Measurements from ENCODE around the gene TAS1R2.

TAS1R2 gene

DNA sequence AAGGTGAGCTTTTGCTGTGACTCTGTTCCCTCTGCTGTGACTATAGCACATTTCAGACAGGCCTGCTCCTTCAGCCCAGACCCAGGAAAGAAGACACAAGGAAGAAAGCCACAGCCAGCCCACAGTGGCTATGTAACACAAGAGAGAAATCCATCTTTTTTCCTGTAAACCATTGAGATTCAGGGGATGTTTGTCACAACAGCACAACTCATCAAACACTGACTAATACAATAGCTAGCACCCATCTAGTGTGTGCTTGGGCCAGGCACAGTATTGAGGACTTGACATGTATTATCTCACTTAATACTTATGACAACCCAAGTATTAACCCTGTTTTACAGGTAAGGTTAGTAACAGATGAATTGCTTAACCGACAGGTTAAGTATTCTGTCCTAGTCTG is 29.8 kb downstream of the TAS1R2 start:
- Mint-ChIP-seq H3K27ac (no peak overlapping the region), H3K4me1 (no peaks in the 10 kb centered on the region), H3K9me3 (peaks cover 11% of the 10 kb centered on the region), H3K27me3 (peaks cover 10% of the 10 kb centered on the region), H3K36me3 (no peaks in the 10 kb centered on the region), H3K4me3 (no peak overlapping the region)
- no peak for ATAC-seq

GRCh38 chr1:18828224-18828623 is 31.2 kb downstream of the TAS1R2 start:
- ATAC-seq: no peak

DNA sequence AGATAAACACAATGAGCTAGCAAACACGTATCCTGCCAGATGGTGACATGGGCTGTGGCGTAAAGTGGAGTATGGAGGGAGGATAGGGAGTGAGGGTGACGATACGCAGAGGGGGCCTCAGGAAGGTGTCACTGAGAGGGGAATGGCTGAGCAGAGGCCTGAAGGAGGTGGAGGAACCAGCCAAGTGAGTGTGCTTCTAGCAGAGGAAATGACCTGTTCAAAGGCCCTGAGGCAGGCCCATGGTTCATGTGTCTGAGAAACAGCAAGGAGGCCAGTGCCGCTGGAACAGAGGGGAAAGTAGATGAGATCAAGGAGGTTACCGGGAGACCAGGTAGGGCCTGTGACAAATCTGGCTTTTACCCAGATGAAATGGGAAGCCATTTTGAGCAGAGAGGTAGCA is 36.0 kb downstream of the TAS1R2 start:
- ATAC-seq: no peak
- no peaks in the 10 kb centered on the region for H3K36me3 Mint-ChIP-seq
- no peak overlapping the region for H3K4me3 Mint-ChIP-seq
- peaks cover 46% of the 10 kb centered on the region for H3K27me3 Mint-ChIP-seq
- H3K27ac Mint-ChIP-seq: no peak overlapping the region
- H3K9me3 Mint-ChIP-seq: peaks cover 16% of the 10 kb centered on the region
- H3K4me1 Mint-ChIP-seq: no peaks in the 10 kb centered on the region

More at GRCh38 chr1:18828224-18828623, 31.2 kb downstream of the TAS1R2 start:
- Mint-ChIP-seq H3K27me3 (peaks cover 17% of the 10 kb centered on the region), H3K4me1 (no peaks in the 10 kb centered on the region), H3K9me3 (peaks cover 15% of the 10 kb centered on the region), H3K4me3 (no peak overlapping the region), H3K36me3 (no peaks in the 10 kb centered on the region), H3K27ac (no peak overlapping the region)

DNA sequence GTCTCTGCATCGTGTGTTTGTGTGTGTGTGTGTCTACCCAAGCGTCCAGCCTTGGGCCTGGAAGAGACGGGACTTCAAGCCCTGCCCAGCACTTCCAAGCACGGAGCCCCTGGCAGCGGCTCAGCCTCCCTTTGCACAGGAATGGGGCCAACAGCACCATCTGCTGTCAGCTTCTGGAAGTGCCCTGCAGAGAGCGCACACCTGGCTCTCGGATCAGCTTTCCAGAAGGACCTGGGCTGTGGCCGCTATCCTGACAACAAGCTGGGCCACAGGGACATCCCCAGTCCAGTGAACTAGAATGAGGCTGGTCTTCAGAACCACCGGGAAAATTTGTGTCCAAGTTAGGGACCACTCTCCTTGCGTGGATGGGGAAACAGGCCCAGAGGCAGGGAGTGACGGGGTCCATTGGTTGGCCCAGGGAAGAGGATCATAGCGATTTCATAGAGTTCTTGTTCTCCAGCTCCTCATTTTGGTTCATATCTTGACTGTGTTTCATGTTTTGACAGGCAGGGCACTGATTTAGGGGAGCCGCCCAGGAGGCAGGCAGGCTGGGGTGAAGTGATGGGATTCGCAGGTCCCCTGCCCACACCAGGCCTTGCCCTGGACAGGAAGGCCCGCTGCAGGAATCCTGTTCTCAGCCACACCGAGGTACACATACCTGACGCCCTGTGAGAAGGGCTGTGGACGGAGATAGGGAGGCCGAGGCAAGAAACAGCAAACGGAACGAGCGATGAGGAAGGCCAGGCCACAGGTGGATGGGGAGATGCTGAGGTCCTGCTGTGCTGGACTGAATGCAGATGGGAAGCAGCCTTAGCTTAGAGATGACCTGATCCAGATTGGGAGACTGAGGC is 38.4 kb downstream of the TAS1R2 start:
- ATAC-seq: no peak
- Mint-ChIP-seq H3K4me1 (no peaks in the 10 kb centered on the region), H3K27ac (no peak overlapping the region), H3K36me3 (no peaks in the 10 kb centered on the region), H3K4me3 (no peak overlapping the region), H3K9me3 (peaks cover 14% of the 10 kb centered on the region), H3K27me3 (peaks cover 60% of the 10 kb centered on the region)

DNA sequence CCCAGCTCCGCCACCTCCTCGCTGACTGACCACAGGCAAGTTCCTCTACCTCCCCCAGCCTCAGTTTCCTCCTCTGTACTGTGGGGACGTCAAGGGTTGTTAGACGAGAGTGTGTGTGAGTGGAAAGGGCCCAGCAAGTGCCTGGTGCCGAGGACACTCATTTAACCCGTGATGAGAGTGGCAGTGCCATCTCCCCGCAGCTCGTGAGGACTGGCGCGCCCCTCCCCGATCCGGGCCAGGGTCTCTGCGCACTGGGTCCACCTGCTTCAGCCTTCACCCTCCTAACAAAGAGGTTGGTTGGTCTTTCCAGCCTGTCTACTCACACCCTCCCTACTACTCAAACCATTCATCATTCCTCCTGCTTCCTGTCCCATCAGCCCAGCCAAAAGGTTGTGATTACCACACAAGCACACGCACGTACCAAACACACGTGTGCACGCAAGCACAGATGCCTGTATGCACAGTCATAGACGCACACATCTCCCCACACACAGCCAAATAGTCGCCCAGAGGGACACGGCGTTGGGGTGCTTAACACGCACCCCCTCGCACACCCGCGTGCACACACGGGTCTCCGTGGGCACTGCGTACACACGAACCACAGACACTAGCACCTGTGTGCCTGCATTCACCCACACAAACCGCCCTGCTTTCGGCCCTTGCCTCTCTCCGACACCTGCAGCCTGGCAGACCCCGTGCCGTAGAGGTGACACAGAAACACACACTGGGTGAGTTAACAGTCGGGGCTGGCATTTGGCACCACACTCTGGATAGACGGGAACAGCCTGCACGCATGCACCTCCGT is 39.3 kb downstream of the TAS1R2 start:
- Mint-ChIP-seq H3K4me1 (no peaks in the 10 kb centered on the region), H3K27ac (no peak overlapping the region), H3K27me3 (peaks cover 58% of the 10 kb centered on the region), H3K9me3 (peaks cover 8% of the 10 kb centered on the region), H3K4me3 (no peak overlapping the region), H3K36me3 (no peaks in the 10 kb centered on the region)
- no peak for ATAC-seq

DNA sequence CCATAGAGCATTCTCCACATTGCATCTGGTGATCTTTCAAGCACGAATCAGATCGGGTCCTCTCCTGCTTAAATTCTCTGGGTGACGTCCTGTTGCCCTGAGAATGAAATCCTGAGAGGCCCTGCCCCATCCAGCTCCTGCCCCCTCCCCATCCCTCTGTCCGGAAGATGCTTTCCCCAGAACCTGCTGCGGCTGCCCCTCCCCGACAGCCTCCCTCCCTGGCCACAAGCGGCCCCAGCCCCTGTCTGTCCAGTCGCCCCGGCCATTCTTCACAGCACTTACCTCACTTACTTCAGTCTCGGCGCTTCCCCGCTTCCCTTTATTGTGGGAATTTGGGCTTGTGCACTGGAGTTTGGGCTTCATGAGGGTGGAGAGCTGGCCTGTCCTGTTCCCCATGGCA is 40.3 kb downstream of the TAS1R2 start:
- H3K4me1 Mint-ChIP-seq: no peaks in the 10 kb centered on the region
- no peak overlapping the region for H3K4me3 Mint-ChIP-seq
- peaks cover 58% of the 10 kb centered on the region for H3K27me3 Mint-ChIP-seq

GRCh38 chr1:18817795-18818435 is 41.5 kb downstream of the TAS1R2 start:
- no peak overlapping the region for H3K27ac Mint-ChIP-seq
- H3K9me3 Mint-ChIP-seq: no peaks in the 10 kb centered on the region
- H3K4me1 Mint-ChIP-seq: no peaks in the 10 kb centered on the region
- H3K27me3 Mint-ChIP-seq: peaks cover 50% of the 10 kb centered on the region
- no peak overlapping the region for H3K4me3 Mint-ChIP-seq
- no peaks in the 10 kb centered on the region for H3K36me3 Mint-ChIP-seq
- ATAC-seq: no peak

More for the DNA sequence above, 40.3 kb downstream of the TAS1R2 start:
- H3K27ac Mint-ChIP-seq: no peak overlapping the region
- no peaks in the 10 kb centered on the region for H3K36me3 Mint-ChIP-seq
- H3K9me3 Mint-ChIP-seq: peaks cover 5% of the 10 kb centered on the region
- no peak for ATAC-seq

GRCh38 chr1:18817316-18817715 is 42.1 kb downstream of the TAS1R2 start:
- no peaks in the 10 kb centered on the region for H3K4me1 Mint-ChIP-seq
- no peaks in the 10 kb centered on the region for H3K36me3 Mint-ChIP-seq
- no peak overlapping the region for H3K4me3 Mint-ChIP-seq
- H3K27ac Mint-ChIP-seq: no peak overlapping the region
- peaks cover 56% of the 10 kb centered on the region for H3K27me3 Mint-ChIP-seq
- no peaks in the 10 kb centered on the region for H3K9me3 Mint-ChIP-seq
- ATAC-seq: no peak

GRCh38 chr1:18816808-18817207 is 42.7 kb downstream of the TAS1R2 start:
- Mint-ChIP-seq H3K36me3 (no peaks in the 10 kb centered on the region), H3K4me3 (no peak overlapping the region), H3K9me3 (no peaks in the 10 kb centered on the region), H3K27ac (no peak overlapping the region), H3K27me3 (peaks cover 61% of the 10 kb centered on the region), H3K4me1 (no peaks in the 10 kb centered on the region)
- ATAC-seq: no peak

- Mint-ChIP-seq H3K9me3 (no peaks in the 10 kb centered on the region), H3K27ac (no peak overlapping the region), H3K36me3 (no peaks in the 10 kb centered on the region), H3K4me3 (no peak overlapping the region), H3K4me1 (no peaks in the 10 kb centered on the region), H3K27me3 (peaks cover 65% of the 10 kb centered on the region)
- no peak for ATAC-seq
These were observed 44.5 kb downstream of the TAS1R2 start for GRCh38 chr1:18814874-18815531.

GRCh38 chr1:18814425-18814824 is 45.0 kb downstream of the TAS1R2 start:
- H3K36me3 Mint-ChIP-seq: no peaks in the 10 kb centered on the region
- no peak for ATAC-seq
- H3K4me3 Mint-ChIP-seq: no peak overlapping the region
- peaks cover 64% of the 10 kb centered on the region for H3K27me3 Mint-ChIP-seq
- H3K27ac Mint-ChIP-seq: no peak overlapping the region
- H3K9me3 Mint-ChIP-seq: no peaks in the 10 kb centered on the region
- H3K4me1 Mint-ChIP-seq: no peaks in the 10 kb centered on the region

DNA sequence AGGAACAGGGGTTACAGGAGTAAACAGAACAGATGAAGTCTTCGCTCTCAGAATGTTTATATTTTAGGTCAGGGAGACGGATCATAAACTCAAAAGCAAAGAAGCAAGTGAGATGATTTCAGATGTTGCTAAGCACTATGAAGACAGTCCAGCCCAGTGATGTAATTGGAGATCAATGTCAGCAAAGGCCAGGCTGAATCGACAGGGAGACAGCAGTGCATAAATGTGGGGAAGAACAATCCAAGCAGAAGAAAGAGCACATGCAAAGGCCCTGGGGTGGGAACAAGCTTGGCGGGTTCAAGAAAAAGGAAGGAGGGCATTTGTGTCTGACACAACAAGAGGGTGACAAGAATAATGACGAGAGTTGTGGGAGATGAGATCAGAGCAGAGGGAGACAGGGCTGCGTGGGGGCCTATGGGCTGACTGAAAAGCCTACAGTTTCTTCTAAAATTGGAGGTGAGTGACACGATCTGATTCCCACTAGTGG is 47.0 kb downstream of the TAS1R2 start:
- Mint-ChIP-seq H3K36me3 (no peaks in the 10 kb centered on the region), H3K9me3 (no peaks in the 10 kb centered on the region), H3K4me3 (no peak overlapping the region), H3K27ac (no peak overlapping the region), H3K27me3 (peaks cover 64% of the 10 kb centered on the region), H3K4me1 (no peaks in the 10 kb centered on the region)
- ATAC-seq: no peak

- Mint-ChIP-seq H3K27ac (no peak overlapping the region), H3K9me3 (no peaks in the 10 kb centered on the region), H3K36me3 (no peaks in the 10 kb centered on the region), H3K4me3 (no peak overlapping the region), H3K27me3 (peaks cover 59% of the 10 kb centered on the region), H3K4me1 (no peaks in the 10 kb centered on the region)
- no peak for ATAC-seq
These were observed 47.6 kb downstream of the TAS1R2 start for GRCh38 chr1:18811733-18812452.
